DMS 273 (cell line): ENCODE data around the gene SRSF3.
"Not testable (repeated sequence)": the region's sequence is repeated elsewhere in the genome, so short reads cannot be mapped to it uniquely, and the experiment has no call there.

Source experiments
- DNase-seq: peaks from one replicate; lab custom pipeline; 2025; ENCODE audit not compliant: unreplicated experiment; lab: John Stamatoyannopoulos, UW

SRSF3 gene

DNA sequence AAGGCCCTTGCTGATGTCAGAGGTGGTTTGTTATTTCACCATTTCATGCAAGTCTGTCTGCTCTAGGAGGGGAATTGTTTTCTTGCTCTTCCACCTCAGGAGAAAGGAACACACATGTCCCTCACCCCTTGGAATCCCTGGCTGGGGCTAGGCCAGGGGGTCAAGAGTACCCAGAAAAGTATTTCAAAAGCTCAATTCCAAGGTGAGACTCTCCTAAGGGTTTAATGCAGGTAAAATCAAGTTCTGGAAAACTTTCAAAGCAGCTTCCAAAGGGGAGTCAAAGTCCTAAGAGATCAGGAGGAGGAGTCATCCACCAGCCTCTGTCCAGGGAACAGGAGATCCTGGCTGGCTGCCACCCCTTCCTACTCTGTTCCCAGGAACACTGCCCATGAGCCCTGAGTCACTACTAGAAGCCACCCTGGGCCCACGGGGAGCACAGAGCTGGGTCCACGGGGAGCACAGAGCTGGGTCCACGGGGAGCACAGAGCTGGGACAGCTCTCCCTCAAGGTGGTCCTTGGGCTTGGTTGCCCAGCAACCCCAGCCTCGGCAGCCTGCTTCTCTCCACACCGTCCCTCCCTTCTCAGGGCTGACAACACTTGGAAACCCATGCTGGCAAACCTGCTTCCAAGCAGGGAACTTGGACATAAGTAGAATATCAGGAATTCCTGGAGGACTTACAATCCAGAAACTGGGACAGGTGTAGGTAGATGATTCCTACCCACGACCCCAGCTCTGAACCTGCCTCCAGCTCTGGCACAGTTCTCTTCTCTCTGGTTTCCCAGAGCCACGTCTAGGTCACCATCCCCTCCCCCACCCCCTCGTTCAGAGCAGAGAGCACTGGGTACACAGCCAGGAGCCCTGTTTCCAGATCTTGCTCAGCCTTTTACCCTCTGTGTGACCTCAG is 49.0 kb downstream of the SRSF3 start:
- peak; percentile 76 for DNase-seq

DNA sequence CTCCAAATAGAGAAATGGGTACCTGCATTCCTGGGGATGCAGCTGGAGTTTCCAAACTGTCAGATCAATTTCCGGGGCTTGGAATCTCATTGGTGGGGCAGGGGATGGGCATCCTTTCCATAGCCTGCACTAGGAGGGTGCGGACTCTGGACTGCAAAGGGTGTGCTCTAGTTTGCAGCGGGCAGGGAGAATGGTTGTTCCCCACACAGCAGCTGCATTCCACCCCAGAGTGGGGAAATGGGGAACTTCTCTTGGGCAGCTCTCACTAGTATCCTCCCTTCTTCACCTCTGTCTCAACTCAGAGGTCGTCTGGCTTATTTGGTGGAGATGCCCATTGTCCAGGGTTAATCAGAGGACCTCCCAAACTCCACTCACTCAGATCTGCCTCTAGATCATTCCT is 49.8 kb downstream of the SRSF3 start:
- DNase-seq, result no peak

DNA sequence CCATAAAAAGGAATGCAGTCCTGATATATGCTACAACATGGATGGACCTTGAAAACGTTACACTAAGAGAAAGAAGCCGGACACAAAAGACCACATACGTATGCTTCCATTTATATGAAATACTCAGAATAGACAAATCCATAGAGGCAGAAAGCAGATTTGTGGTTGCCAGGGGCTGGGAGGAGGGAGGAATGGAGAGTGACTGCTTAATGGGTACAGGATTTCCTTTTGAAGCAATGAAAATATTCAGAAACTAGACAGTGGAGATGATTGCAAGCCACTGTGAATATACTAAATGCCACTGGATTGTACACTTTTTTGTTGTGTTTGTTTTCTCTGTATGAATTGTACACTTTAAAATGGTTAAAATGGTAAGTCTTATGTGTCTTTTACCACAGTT is 54.9 kb downstream of the SRSF3 start:
- no peak for DNase-seq

DNA sequence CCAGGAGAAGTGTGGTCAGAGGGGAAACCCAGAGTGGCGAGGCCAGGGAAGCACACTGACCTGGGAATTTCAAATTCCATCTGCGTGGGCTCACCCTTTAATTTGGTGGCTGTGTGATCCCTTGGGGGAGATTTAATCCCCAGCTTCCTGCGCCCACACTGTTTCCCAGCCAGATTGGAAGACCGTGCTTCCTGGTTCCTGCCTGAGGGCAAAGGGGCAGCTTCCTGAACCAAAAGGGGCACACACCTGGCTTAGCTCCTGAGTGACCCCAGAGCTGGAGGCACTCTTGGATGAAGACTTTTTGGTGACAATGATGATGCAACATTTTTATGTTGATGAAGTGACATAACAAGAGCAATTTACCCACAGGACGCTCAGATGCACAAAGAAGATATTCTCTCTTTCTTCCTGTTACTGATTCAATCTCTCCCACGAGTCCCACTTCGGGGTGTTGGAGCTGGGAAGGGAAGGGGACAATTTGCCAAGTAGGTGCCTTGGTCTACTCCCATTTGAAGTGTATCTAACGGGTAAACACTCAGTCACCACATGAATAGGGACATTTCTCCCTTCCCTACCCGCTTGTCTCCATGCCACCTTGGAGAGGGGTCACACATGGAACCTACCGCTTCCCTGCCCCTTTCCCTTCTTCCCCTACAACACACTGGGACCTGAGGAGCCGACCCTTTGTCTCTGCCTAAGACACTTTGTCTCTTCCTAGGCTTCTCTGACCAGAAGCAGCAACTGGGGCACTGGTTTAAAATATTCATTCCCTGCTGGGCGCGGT is 55.7 kb downstream of the SRSF3 start:
- no peak for DNase-seq

DNA sequence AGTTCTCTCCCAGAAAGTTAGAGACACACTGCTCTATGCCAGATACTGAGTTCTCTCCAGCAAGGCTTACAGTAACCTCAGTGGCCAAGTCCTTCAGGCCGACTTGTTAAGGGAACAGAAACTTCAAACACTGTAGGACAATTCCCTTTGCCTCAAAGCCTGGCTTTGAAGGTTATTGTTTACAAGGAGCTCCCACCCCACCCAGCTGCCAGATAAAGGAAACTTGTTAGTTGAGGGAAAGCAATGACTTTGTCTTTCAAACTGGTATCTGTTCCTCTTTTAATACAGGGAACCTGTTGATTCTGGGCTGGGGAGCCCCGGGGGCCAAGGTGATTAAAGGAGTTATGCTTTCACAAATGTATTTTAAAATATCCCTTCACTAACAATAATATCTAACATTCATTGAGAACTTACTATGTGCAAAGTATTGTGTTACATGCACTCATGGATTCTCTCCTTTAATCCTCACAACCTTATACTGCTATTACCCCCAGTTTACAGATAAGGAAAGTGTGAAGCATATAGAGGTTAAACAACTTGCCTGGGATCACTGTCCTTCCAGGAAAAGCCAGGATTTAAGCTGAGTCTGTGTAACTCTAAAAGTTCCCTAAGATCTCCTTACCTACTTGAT is 56.8 kb downstream of the SRSF3 start:
- DNase-seq, result peak; percentile 36

DNA sequence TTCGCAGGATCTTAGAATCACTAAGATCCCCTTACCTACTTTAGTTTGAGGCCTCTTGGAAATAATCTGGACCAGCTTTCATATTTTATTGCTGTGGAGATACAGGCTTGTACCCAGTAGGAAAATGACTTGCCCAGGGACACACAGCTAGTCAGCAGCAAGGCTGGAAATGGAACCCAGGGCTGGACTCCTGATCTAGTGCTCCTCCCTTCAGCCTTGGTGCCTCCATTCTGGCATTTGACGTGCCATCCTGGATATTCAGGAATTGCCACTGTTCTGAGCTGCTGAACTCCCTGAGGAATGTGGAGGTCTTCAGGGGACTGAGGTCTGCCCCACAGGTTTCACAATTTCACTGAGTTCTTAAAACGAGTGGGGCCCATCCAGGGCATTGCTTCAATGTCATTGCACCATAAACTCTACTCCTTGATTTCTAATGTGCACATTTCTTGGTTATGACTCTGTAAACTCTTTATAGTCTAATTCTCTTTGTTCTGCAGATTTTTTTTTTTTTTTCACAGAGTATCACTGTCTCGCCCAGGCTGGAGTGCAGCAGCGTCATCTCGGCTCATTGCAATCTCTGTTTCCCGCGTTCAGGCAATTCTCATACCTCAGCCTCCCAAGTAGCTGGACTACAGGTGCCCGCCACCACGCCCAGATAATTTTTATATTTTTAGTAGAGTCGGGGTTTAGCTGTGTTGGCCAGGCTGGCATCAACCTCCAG is 57.7 kb downstream of the SRSF3 start:
- no peak for DNase-seq

DNA sequence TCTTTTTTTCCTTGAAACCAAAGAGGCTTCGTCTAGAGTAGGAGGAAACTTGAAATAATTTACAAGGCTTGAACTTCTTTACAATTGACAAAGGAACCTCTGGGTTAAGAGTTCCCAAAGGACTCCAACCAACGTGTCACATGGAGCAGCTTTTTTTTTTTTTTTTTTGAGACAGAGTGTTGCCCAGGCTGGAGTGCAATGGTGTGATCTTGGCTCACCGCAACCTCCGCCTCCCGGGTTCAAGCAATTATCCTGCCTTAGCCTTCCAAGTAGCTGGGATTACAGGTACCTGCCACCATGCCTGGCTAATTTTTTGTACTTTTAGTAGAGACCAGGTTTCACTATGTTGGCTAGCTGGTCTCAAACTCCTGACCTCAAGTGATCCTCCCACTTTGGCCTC is 60.3 kb downstream of the SRSF3 start:
- not testable (repeated sequence) for DNase-seq
